ENCODE results near the gene ATG9B.

The ATG9B gene

GRCh38 chr7:150978126-150978789, 46.0 kb downstream of the ATG9B start, which contains the start of gene KCNH2:
Gene KCNH2 (minus strand): TSS chr7:150978321. CDS start chr7:150977913, 408 bp downstream.
- DNase-seq: peak; percentile 82

GRCh38 chr7:150977382-150978125, 46.7 kb downstream of the ATG9B start:
- no peak for DNase-seq

GRCh38 chr7:150976529-150977381, 47.5 kb downstream of the ATG9B start:
- DNase-seq: no peak

- no peak for DNase-seq
Observed at GRCh38 chr7:150975536-150976319, 48.6 kb downstream of the ATG9B start.

- DNase-seq: peak; percentile 76
Observed at GRCh38 chr7:150974468-150975391, 49.6 kb downstream of the ATG9B start.

- DNase-seq: no peak
Observed at GRCh38 chr7:150973571-150974451, 50.5 kb downstream of the ATG9B start.

- DNase-seq: no peak
Observed at GRCh38 chr7:150972741-150973140, 51.6 kb downstream of the ATG9B start.

GRCh38 chr7:150972023-150972468, 52.2 kb downstream of the ATG9B start:
- no peak for DNase-seq

- peak; percentile 74 for DNase-seq
Observed at GRCh38 chr7:150971242-150972022, 52.9 kb downstream of the ATG9B start.

GRCh38 chr7:150970424-150970823, 53.9 kb downstream of the ATG9B start:
- DNase-seq: no peak

- no peak for DNase-seq
Observed at GRCh38 chr7:150969475-150969874, 54.8 kb downstream of the ATG9B start.

GRCh38 chr7:150968734-150969372, 55.4 kb downstream of the ATG9B start:
- no peak for DNase-seq

- DNase-seq: no peak
Observed at GRCh38 chr7:150968056-150968733, 56.1 kb downstream of the ATG9B start.

GRCh38 chr7:150967349-150967748, 56.9 kb downstream of the ATG9B start:
- DNase-seq: no peak

GRCh38 chr7:150966002-150966401, 58.3 kb downstream of the ATG9B start:
- DNase-seq: no peak

- no peak for DNase-seq
Observed at GRCh38 chr7:150965273-150965830, 58.9 kb downstream of the ATG9B start.

Measured in right kidney (tissue), 1 donor.